ENCODE data around the gene TDRKH.
"Not testable (repeated sequence)": the region's sequence is repeated elsewhere in the genome, so short reads cannot be mapped to it uniquely, and the experiment has no call there.

The TDRKH gene

GRCh38 chr1:151801310-151801820 is 11.1 kb upstream of the TDRKH start:
- DNase-seq: no peak

DNA sequence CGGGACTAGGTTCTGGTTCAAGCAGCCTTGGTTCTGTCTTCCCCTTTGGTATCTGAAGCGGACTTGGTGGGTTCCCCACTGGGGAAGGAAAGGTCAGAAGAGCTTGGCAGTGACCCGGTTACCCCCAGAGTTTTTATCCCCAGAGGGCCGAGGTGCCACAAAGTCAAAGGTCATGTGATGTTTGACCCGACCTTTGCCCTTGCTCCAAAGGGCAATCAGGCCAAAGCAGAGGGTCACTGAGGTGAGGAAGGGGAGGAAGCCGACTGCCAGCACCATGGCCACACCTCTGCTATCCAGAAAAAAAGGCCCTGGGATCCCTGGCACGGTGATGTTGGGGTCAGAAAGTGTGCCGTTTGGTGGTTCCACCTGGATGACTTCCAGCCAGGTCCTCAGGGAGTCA is 10.5 kb upstream of the TDRKH start:
- DNase-seq: no peak

GRCh38 chr1:151799179-151800022 is 9.1 kb upstream of the TDRKH start:
- DNase-seq: no peak

- no peak for DNase-seq
These were observed 8.3 kb upstream of the TDRKH start for GRCh38 chr1:151798571-151798970.

- DNase-seq: no peak
These were observed 796 bp upstream of the TDRKH start for GRCh38 chr1:151790940-151791651.

- no peak for DNase-seq
These were observed 2.6 kb downstream of the TDRKH start for GRCh38 chr1:151787689-151788088.

DNA sequence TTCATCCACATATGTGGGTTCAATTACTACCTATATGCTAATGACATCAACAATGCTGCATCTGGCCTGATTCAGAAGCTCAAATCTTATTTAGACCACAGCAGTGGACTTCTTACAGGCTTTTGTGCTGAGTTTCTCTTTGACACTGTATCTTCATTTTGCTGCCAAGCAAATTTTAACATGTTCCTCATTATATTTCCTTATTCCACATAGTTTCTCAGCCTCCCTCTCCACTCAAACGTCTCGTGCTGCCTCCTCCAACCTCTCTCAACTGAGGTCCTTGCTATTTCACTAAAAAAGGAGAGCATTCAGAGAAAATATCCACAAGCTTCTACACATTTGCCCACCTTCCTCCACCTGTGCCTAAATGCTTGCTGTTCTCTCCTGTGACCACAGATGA is 6.5 kb downstream of the TDRKH start:
- no peak for DNase-seq

DNA sequence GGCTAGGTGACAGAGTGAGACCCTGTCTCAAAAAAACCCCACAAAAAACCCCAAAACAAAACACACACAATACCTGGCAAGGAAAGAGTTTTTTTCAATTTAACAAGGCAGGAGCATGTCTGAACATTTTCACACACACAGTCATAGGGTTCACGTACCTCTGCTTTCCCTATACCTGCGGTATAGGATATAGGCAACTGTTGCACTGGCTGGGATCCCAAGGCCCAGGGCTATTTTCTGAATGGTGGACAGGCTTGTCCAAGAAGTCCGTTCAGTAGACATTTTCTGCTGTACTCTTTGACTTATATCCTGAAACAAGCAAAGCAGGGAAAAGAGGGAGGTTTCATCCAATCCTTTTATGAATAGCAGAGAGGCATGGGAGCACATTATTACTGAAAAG is 7.6 kb downstream of the TDRKH start:
- DNase-seq: no peak

DNA sequence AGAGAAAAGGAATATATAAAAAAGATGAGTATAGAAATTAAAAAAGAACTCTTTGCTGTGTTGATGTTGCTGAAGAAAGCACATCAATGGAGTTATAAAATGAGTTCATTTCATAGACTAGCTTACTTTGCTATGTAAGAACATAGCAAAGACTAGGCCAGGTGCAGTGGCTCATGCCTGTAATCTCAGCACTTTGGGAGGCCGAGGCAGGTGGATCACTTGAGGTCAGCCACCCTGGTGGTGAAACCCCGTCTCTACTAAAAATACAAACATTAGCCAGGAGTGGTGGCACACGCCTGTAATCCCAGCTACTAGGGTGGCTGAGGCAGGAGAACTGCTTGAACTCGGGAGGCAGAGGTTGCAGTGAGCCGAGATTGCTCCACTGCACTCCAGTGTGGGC is 8.3 kb downstream of the TDRKH start:
- not testable (repeated sequence) for DNase-seq

DNA sequence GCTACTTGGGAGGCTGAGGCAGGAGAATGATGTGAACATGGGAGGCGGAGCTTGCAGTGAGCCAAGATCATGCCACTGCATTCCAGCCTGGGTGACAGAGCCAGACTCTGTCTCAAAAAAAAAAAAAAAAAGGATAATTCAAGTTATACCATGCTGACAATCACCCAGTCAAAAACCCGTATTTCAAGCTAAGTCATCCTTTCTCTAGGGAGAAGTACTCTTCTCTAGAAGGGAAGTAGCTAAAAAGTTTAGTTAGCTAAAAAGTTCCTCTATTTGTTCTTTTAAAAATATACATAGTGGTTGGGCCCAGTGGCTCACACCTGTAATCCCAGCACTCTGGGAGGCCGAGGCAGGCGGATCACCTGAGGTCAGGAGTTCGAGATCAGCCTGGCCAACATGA is 9.6 kb downstream of the TDRKH start:
- not testable (repeated sequence) for DNase-seq

DNA sequence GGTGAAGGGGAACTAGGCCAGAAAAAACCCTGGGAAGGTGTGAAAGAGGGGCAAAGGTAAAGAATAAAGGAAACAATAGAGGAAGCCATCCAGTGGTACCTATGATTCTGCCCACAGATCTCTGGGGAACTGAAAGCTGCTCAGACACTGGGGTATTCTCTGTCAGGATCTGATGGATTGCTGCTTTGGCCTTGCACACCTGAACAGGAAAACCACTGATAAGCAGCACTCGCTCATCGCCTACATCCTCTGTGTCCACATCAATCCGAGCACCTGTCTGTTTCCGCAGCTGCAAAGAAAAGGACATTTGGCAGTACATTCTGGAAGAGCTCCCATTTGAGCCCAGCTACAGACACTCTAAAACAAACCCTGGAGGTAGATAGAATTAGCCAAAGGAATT is 10.4 kb downstream of the TDRKH start:
- no peak for DNase-seq

DNA sequence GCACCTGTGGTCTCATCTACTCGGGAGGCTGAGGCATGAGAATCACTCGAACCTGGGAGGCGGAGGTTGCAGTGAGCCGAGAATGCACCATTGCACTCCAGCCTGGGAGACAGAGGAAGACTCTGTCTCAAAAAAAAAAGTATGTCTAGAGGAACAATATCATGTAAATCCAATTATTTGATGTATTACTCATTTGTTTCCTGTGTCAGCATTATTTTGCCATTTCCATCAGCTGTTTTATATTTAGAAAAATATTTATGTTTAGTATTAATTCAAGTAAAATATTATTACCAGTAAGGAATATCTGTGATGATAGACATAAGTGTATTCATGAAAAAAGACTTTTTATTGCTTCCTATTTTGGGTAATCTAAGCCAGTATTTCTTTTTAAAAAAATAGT is 13.0 kb downstream of the TDRKH start:
- no peak for DNase-seq

- DNase-seq: no peak
These were observed 13.6 kb downstream of the TDRKH start for GRCh38 chr1:151776665-151777062.

DNA sequence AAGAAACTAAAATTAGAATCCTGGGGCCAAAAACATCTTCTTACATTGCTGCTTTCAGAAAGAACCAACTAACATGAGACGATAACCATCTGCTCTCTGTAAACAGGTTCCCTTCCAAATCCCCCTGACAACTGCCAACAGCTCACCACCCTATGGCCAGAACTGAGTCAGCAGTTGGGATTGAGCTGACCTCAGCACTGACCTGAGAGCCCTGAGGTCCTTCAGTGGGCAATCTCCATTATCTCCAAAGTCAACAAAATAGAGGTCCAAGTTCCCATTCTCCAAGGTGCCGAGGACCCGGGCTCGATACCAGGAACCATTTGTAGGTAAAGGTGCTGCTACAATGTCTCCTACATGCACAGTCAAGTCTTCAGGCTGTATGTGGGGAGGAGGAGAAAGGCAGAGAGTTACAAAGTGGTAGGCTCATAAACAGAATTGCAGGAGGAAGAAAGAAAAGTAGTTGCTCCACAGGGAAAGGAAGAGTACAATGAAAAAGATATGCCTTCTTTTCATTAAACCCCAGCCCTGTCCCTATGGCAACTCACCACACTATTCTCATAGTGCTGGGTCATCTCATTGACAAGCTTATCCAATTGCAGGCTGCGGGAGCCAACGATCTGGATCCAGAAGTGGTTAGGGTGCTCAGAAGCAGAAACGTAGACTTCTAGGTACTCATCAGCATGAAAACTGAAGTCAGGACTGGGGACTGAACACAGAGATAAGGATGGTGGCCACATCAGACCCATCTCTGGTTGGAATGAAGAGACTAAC is 14.2 kb downstream of the TDRKH start:
- no peak for DNase-seq

GRCh38 chr1:151774256-151774922 is 15.9 kb downstream of the TDRKH start:
- DNase-seq: no peak

- DNase-seq: no peak
These were observed 16.6 kb downstream of the TDRKH start for GRCh38 chr1:151773702-151774101.

DNA sequence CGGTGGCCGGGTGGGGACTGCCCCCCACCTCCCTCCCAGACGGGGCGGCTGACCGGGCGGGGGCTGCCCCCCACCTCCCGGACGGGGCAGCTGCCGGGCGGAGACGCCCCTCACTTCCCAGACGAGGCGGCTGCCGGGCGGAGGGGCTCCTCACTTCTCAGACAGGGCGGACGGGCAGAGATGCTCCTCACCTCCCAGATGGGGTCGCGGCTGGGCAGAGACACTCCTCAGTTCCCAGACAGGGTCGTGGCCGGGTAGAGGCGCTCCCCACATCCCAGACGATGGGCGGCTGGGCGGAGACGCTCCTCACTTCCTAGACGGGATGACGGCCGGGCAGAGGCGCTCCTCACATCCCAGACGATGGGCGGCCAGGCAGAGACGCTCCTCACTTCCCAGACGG is 21.0 kb downstream of the TDRKH start:
- not testable (repeated sequence) for DNase-seq

DNA sequence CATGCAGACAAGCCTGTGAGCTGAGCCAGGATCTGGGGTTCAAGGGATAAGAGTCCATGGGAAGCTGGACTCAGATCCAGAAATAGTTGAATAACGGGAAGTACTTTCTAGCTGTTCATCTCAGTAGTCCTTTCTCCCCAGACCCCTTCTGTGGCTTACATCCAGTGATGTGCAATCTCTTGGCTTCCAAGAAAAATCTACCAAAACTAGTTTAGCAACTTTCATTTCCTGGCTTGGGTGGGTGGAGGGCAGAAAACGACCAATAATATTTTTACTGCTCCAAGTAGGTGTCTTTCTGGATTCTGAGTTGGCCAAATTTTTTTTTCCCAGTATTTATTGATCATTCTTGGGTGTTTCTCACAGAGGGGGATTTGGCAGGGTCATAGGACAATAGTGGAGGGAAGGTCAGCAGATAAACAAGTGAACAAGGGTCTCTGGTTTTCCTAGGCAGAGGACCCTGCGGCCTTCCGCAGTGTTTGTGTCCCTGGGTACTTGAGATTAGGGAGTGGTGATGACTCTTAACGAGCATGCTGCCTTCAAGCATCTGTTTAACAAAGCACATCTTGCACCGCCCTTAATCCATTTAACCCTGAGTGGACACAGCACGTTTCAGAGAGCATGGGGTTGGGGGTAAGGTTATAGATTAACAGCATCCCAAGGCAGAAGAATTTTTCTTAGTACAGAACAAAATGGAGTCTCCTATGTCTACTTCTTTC is 21.8 kb downstream of the TDRKH start:
- DNase-seq: not testable (repeated sequence)

DNA sequence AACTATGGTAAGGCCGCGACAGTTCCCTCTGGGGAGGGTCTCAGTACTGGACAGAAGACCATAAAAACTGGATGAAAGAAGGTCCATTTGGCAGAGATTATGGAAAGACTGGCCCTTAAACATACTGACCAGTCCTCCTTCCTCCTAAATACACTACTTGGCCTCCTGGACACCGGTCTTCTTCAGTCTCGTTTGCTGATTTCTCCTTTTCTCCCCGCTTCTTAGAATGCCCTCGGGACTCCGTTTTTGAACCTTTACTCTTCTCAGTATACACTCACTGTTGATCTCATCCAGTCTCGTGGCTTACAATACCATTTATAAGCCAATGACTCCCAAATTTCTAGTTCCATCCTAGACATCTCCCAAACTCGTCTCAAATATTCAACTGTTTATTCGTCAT is 26.3 kb downstream of the TDRKH start:
- no peak for DNase-seq

DNA sequence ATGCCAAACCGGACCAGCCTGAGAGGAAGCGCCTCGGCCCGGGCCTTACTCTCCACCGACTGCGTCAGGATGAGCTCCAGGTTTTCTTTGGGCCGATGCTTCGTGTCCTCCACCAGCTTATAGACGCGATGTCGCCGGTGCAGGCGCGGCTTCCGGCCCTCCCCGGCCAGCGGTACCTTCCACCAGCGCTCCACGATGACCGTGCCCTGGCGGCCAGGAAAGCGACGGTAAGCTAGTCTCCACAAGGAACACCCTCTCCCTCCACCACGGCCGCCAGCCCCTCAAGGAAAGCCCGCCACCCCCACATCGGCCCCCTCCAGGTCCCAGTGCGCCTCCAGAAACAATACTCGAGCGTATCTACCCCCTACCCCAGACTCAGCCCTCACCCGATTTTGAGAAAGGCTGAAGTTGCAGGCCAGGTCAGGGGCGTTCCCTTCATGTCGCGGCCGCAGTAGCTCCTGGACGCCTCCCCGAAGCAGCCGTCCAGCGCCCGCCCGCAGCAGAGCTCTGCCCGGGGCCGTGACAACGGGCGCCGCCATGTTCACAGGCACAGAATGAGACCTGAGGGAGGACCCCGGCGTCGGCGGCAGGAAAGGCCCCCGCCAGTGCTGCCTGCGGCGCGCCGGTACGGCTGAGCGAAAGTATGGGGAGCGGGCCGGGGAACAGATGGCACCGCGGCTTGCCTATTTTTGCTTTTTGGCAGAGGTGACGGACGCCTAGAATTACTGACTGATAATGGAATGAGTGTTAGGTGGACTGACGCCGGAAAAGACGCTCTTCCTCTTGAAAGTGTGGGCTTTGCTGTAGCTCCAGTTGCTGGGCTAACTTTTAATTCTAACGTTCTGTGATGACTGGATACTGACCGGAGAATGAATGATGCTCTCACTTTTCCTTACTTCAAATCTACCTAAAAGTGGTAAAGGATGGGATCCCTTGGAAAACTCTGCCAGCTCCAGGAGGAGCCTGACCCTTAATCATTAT is 27.1 kb downstream of the TDRKH start, which contains the start of gene MRPL9:
Gene MRPL9, minus strand, starts transcription at position 556 of the 981 bp plus-strand sequence. Its CDS starts 17 bp downstream, at position 539.
- DNase-seq: peak; percentile 68
